COLO668 (cell line): Measurements from ENCODE around the gene TSPAN14.

Experiments
- DNase-seq: peaks from one replicate; lab custom pipeline; 2025; ENCODE audit not compliant: unreplicated experiment; lab: John Stamatoyannopoulos, UW

The TSPAN14 gene

DNA sequence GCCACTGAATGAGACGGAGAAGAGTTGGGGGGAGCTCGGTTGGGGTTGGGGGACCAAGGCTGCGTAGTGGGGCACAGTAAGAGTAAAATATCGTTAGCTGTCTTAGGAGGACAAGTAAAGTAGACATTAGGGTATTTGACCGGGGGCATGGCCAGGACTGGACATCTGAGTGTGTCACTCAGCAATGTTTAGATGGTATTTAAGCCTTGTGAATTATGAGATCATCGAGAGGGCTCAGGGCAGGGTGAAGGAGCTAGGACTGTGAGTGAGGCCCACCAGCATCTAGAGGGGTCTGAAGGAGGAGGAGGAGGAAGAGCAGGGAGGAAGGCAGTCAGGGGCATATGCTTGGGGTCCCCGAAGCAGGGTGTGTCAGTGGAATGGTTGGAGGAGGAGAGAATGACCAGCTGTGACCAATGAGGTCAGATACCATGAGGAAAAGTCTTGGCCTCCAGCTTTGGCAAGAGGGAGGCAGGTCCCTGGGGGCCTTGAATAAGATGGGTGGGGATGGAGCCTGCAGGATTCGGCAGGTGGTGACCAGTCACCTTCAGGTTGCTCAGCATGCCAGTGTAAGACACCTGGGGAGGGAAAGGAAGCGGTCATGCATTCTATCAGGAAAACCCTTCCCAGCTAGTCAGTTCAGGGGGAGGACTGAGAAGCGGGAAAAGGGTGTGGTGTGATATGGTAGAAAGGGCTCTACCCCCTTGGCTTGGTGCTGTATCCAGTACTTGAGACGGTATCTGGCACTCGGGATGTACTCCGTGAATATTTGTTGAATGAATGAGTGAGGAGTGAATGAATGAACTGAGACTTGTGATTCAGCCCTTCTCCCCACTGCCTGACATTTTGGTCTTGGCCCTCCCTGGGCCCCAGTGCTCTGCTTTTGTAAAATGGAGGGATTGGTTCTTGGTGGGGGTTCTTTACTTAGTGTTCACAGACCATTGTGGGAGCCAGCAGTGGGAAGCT lies 48.8 kb downstream of the TSPAN14 start:
- no peak for DNase-seq

DNA sequence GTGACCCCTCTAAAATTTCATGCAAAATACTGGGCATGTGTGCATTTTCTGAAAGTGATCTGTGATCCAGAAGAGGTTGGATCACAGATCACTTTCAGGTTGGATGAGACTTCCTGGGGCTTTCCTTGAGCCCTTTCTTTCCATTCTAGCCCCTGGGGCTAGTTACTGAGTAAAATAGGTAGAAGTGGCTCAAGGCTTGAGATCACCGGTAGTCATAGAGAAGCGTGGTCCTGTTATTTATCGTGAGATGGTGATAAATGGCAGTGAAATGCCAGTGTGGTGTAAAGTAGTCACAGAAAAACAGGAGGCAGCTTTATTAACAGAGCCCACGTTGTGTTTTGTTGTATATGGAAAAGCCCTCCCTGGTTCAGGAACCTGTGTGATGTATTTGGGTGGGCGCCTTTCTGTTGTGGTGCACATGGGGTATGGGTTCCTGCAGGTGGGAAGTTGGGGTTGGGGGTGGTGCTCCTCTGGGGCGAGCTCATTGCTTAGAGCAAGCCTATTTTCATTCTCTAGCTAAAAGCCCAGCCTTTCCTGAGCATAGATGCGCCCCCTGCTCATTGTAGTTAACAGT lies 49.6 kb downstream of the TSPAN14 start:
- DNase-seq, result no peak

DNA sequence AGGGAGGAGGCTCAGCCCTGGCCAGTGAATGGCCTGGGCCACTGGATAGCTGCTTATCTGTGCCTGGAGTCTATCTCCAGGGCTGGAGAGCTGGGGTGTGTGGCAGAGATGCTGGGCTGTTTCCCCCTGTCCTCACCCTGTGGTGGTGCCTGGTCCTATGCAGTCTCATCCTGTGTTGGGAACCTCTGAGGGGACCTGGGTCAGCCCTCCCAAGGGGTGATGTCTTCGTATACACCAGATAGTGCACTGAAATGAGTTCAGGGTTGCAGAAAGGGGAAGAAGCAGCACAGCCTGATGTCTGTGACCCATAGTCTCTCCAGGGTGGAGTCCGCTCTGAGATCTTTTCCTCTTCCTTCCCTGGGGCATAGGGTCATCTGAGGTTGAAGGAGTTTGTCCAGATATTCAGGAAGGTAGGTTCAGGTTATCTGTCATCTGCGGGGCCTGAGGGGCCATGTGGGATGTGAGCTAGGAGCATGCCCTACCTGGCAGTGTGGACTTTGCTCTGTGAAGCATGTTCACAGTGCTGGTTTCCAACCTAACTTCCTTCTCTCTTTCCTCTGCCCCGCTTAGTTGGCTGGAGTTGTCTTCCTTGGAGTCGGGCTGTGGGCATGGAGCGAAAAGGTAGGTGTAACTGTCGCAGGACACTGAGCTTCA lies 50.2 kb downstream of the TSPAN14 start:
- DNase-seq, result no peak

GRCh38 chr10:80504897-80505465 lies 50.9 kb downstream of the TSPAN14 start:
- no peak for DNase-seq

DNA sequence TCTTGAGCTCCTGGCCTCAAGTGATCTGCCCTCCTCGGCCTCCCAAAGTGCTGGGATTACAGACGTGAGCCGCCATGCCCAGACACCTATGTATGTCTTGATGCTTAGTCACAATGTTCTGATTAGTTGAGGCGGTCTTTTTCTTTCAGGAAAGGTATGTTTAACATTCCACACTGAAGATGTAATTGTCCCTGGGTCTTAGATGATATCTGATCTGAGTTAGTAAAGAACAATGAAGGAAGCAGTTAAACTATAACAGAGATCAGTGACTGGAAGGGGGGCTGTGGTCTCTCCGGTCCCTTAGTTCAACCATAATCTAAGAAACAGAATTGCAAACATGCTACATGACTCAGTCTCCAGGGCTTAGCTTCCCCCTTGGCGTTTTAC lies 52.1 kb downstream of the TSPAN14 start:
- no peak for DNase-seq

- no peak for DNase-seq
Measured at GRCh38 chr10:80506836-80507487, 52.9 kb downstream of the TSPAN14 start.

DNA sequence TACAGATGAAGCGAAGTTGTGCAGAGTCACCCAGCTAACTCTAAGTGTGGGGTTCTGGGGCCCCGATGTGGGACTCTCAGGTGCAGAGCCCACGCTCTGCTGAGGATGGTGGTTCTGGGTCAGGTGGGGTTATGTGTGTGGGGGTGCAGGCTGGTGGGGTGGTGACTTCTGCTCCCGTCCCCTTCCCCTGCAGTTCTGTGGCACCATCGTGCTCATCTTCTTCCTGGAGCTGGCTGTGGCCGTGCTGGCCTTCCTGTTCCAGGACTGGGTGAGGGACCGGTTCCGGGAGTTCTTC lies 54.9 kb downstream of the TSPAN14 start:
- no peak for DNase-seq

- no peak for DNase-seq
Measured at GRCh38 chr10:80509403-80510161, 55.5 kb downstream of the TSPAN14 start.

DNA sequence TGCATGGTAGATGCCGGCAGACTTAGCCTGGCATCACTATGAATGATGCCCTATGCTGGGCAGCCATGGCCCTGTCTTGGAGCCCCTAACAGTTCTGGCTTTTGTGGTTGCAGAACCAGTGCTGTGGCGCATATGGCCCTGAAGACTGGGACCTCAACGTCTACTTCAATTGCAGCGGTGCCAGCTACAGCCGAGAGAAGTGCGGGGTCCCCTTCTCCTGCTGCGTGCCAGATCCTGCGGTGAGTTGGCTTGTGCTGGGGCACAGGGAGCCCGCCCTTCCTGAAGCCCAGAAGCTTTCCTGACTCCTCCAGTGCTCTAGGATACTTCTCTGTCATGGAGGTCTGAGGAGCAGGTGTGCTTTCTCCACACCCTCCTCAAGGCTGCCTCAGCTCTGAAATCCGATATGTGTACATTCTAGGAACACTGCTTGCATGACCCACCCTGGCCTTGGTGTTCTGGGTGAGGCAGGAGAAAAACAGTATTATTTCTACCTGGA lies 58.0 kb downstream of the TSPAN14 start:
- no peak for DNase-seq

- DNase-seq, result no peak
Measured at GRCh38 chr10:80513106-80513505, 59.0 kb downstream of the TSPAN14 start.

DNA sequence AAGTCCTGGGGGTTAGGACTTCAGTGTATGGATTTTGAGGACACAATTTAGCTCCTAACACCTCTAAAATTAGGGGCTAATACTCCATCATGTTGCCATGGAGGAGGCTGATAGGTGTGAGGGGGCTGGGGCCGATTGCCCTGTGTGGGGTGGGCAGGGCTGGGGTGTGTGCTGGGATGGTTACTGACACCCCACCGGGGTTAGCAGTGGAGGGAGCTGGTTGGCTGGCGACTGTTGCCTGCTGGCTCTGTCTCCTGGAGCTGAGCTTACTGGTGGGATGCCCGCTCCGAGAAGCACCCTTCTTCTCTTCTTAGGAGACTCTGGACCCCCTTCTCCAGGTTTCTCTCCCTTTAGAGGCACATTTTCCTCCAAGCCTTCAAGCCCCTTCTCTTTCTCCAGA lies 61.4 kb downstream of the TSPAN14 start:
- no peak for DNase-seq

DNA sequence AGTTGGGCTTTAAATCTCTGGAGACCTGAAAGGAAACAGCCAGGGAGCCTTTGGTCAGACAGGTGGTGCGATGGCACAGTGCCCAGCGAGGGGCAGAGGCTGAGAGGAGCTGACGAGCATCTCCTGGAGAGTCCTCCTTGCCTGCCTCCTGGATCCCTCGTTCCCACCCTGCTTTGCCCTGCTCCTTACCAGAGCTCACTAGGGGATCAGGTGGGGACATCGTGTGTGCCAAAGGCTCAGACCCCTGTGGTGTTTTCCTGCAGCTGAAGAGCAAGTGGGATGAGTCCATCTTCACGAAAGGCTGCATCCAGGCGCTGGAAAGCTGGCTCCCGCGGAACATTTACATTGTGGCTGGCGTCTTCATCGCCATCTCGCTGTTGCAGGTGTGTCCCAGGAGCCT lies 61.8 kb downstream of the TSPAN14 start:
- no peak for DNase-seq

DNA sequence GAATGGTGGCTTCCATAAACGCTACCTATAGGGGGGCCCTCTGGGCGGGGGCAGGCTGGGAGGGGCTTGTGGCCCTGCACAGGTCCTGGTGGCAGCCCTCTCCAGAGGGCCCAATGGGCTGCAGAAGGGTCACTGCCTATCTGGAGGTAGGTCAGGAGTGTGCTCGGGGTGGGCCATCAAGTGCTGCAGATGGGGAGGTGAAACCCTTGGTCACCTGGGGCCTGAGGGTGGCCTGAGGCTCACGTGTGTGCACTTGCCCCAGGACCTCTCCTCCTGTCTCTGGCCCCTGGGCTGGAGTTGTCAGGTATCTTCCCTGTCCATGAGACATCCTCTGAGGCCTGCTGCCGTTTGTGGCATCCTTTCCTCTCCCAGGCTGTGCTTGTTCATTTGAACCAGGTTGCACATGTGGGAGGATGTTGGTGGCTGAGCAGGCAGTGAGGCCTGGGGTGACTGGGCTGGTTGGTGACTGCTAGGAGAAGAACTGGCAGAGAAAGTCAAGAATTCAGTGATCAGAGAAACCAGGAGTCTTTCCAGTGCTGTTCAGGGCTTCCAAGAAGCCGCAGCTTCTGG lies 62.5 kb downstream of the TSPAN14 start:
- no peak for DNase-seq

- DNase-seq, result no peak
Measured at GRCh38 chr10:80517416-80518142, 63.5 kb downstream of the TSPAN14 start.

GRCh38 chr10:80518143-80518806 lies 64.2 kb downstream of the TSPAN14 start:
- no peak for DNase-seq

DNA sequence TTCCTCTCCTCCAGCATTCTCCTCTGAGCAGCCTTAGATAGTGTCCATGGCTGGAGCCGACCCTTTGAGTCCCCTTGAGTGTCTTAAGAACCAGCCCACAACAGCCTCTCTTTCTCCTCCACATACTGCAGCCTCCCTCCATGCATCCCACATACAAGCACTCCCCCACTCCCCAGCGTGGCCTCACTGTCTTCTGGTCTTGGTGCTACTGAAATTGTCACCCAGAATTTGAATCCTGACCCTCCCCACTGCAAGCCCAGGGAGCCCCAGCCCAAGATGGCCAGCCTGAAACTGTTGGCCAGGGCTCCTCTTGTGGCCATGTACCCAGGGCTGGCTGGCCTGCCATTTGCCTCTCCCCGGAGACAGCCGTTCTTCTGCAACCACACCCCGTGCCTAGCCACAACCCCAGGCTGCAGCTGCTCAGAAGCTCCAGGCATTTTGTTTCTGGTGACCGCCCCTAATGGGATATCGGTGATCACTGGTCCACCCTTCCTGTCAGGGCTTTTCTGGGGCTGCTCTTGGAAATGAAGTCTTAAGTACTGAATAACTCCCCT lies 64.8 kb downstream of the TSPAN14 start:
- no peak for DNase-seq

- DNase-seq, result no peak
Measured at GRCh38 chr10:80519936-80520650, 66.0 kb downstream of the TSPAN14 start.
